IPS-20b (cell line): ENCODE data around the gene FCRL6.

Experiments used
- H3K27ac ChIP-seq: one replicate; pipeline ENCODE4 v1.5.1; 2013; ENCODE audit warnings: low read length
- H3K27me3 ChIP-seq: 2 replicates; pipeline ENCODE4 v1.6.1; 2013; ENCODE audit warnings: mild to moderate bottlenecking, low read length, inconsistent platforms; ENCODE audit not compliant: insufficient read depth
- H3K36me3 ChIP-seq: 2 replicates; pipeline ENCODE4 v1.6.1; 2013; ENCODE audit warnings: low read depth, mild to moderate bottlenecking, inconsistent platforms, low read length, moderate library complexity; ENCODE audit not compliant: insufficient read depth
- H3K4me1 ChIP-seq: 2 replicates; pipeline ENCODE4 v1.6.1; 2013; ENCODE audit warnings: mild to moderate bottlenecking, control low read depth, inconsistent platforms, low read length, moderate library complexity; ENCODE audit not compliant: insufficient read depth
- H3K4me3 ChIP-seq: 2 replicates; pipeline ENCODE4 v1.5.1; 2013; ENCODE audit warnings: mild to moderate bottlenecking, low read length, inconsistent platforms
- H3K9ac ChIP-seq: 2 replicates; pipeline ENCODE4 v1.6.1; 2013; ENCODE audit warnings: low read depth, mild to moderate bottlenecking, inconsistent platforms, low read length, moderate library complexity
- H3K9me3 ChIP-seq: 2 replicates; pipeline ENCODE4 v1.6.1; 2013; ENCODE audit warnings: mild to moderate bottlenecking, low read depth, low read length, inconsistent platforms; ENCODE audit not compliant: insufficient read depth

Gene FCRL6

DNA sequence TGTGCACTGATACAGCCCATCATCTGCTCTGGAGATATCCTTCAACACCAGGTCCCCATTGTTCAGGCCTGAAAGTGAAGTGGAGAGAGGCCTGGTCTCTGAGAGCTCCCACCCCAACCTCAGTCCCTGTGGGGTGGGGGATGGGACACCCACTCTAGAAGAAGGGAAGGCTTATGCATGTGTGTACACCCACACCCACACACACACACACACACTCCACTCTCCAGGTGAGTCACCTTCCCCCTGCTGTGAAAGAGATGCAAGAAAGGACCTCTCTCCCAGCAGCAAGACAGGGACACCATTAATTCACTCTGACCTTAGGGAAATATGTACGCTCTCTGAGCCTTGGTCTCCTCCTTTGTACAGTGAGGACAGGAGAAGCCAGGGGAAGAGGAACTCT lies 54.4 kb downstream of the FCRL6 start:
- Histone ChIP-seq H3K9me3 (no peaks in the 10 kb centered on the region), H3K36me3 (no peaks in the 10 kb centered on the region), H3K4me3 (no peak overlapping the region), H3K27ac (no peak overlapping the region), H3K27me3 (peaks cover 49% of the 10 kb centered on the region), H3K9ac (no peak overlapping the region), H3K4me1 (peaks cover 3% of the 10 kb centered on the region; the same call in 1 of the 2 replicates)

DNA sequence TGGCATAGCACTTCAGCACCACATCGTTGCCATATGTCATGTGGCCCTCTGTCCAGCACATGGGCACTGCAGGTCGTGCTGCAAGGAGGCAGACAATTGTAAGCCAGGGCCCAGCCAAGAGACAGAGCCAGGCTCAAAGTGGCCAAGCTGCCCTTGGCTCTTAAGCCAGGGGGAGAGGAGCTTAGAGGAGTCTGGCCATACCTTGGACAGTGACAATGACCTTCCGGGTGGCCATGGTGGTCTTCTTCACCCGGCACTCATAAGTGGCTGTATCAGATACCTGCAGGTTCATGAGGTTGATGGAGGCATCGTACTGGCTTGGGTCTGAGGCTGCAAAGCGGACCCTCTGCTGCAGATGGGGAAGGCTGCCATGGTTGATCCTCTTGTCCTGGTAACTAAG lies 55.7 kb downstream of the FCRL6 start:
- Histone ChIP-seq H3K27me3 (peaks cover 42% of the 10 kb centered on the region), H3K4me1 (peaks cover 3% of the 10 kb centered on the region; the same call in 1 of the 2 replicates), H3K4me3 (no peak overlapping the region), H3K9ac (no peak overlapping the region), H3K36me3 (no peaks in the 10 kb centered on the region), H3K27ac (no peak overlapping the region), H3K9me3 (no peaks in the 10 kb centered on the region)

DNA sequence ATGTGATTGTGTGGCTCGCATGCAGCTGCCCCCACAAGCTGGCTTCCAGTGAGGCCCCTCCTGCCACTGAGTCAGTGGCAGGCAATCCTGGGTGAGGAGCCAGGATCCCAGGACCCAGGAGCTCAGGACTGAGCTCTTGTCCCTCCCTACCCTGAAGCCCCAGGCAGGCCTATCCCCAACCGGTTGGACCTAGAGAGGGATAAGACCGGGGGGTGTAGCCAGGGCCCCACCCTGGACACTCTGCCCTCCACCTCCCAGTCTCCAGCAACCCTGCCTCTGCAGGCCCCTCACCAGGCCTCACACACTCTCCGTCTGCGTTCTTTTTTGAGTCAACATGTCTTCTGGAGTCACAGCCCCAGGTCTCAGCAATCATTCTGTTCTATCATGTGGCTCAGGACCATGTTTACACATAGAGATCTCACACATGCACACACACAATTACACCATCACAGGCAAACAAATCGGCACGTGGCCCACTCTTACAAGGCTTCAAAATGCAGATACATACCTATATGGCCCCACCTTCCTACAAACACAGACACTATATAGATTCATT lies 57.7 kb downstream of the FCRL6 start:
- Histone ChIP-seq H3K4me1 (no peaks in the 10 kb centered on the region), H3K4me3 (no peak overlapping the region), H3K9me3 (no peaks in the 10 kb centered on the region), H3K9ac (no peak overlapping the region), H3K27me3 (peaks cover 23% of the 10 kb centered on the region), H3K36me3 (no peaks in the 10 kb centered on the region), H3K27ac (no peak overlapping the region)

DNA sequence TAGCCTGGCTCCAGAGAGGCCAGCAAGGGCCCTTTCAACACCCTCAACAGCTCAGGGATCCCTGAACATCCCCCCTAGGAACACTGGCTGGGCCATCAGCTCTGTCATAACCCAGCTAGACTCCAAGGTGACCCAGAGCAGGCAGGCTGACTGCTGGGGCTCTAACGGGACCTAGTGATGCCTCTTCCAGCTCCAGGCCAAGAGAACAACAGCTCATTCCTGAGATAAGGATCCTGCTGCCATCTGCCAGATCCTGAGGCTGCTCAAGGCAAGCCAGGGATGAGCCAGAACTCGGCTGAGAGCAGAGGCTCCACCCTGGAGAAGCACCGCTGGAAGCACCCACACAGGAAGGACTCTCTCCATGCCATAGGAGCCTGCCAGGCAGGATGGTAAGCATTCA lies 58.3 kb downstream of the FCRL6 start:
- H3K36me3 ChIP-seq = no peaks in the 10 kb centered on the region
- H3K4me3 ChIP-seq = no peak overlapping the region
- peaks cover 17% of the 10 kb centered on the region for H3K27me3 ChIP-seq
- H3K27ac ChIP-seq = no peak overlapping the region
- no peaks in the 10 kb centered on the region for H3K4me1 ChIP-seq
- H3K9ac ChIP-seq = no peak overlapping the region
- H3K9me3 ChIP-seq = no peaks in the 10 kb centered on the region

DNA sequence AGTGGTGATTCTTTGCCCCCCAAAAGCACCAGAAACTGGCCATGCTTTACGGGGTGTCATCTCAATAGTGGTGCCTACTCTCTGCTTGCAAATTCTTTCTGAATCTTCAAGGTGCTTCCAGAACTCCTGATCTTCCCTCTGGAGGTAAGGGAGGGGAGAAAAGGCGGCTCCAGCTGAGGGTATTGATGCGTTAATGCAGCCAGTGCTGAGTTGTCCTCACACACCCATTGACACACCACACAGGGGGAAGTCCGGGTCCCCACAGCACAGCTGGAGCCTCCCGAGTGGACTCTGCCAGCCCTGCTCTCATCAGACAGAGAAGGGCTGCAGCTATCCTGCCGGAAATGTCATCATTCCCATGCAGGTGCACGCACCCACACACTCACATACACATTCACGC lies 59.1 kb downstream of the FCRL6 start:
- no peak overlapping the region for H3K4me3 ChIP-seq

DNA sequence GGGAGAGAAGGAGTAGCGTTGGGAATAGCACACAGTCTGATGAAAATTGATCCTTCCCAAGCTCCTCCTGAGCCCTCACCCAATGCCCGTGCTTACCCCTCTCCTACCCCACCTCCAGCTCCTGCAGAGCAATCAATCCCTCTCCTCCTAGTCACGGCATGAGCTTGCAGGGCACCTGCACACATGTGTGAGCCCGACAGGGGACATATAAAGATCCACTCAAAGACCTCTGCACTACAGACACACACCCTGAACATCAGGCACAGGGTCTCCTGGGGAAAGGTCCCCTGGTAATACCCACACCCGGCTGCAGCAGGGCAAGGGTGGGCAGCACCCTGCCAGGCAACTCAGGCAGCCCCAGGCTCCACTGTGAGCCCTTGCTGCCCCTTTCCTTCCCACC lies 59.9 kb downstream of the FCRL6 start:
- H3K27me3 ChIP-seq = peaks cover 1% of the 10 kb centered on the region; the same call in 1 of the 2 replicates
- no peak overlapping the region for H3K9ac ChIP-seq
- no peaks in the 10 kb centered on the region for H3K4me1 ChIP-seq
- H3K36me3 ChIP-seq = no peaks in the 10 kb centered on the region
- H3K27ac ChIP-seq = no peak overlapping the region
- no peaks in the 10 kb centered on the region for H3K9me3 ChIP-seq
- no peak overlapping the region for H3K4me3 ChIP-seq

More for the DNA sequence above, 59.1 kb downstream of the FCRL6 start:
- H3K4me1 ChIP-seq = no peaks in the 10 kb centered on the region
- no peak overlapping the region for H3K9ac ChIP-seq
- no peaks in the 10 kb centered on the region for H3K9me3 ChIP-seq
- H3K36me3 ChIP-seq = no peaks in the 10 kb centered on the region
- H3K27ac ChIP-seq = no peak overlapping the region
- peaks cover 9% of the 10 kb centered on the region for H3K27me3 ChIP-seq

DNA sequence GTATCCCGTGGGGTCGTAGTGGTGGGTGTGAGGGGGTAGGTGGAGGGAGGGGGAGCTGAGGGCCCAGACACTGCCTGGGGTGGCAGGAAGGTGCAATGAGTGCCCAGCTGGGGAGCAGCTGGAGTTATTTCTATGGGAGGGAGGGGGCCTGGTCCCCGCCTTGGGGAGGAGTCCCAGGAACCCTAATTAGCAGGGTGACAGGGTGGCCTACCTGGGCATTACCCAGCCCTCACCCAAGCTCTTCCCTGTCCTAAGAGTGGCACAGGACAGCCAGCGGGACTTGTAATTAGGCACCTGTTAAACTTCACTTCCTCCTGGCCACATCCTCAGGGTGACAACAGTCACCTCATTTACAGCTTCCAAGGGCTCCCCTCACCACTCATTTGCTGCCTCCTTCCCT lies 60.4 kb downstream of the FCRL6 start, which contains the start of gene VSIG8:
TSS of gene VSIG8 (minus strand) at position 101 of the 400 bp plus-strand sequence. CDS start 136 bp downstream, outside the sequence.
- Histone ChIP-seq H3K4me1 (no peaks in the 10 kb centered on the region), H3K4me3 (no peak within 1 kb of the TSS), H3K9me3 (no peaks in the 10 kb centered on the region), H3K36me3 (no peaks in the 10 kb centered on the region), H3K9ac (no peak within 1 kb of the TSS), H3K27me3 (no peaks in the 10 kb centered on the region; the same call in 1 of the 2 replicates), H3K27ac (no peak within 1 kb of the TSS)

DNA sequence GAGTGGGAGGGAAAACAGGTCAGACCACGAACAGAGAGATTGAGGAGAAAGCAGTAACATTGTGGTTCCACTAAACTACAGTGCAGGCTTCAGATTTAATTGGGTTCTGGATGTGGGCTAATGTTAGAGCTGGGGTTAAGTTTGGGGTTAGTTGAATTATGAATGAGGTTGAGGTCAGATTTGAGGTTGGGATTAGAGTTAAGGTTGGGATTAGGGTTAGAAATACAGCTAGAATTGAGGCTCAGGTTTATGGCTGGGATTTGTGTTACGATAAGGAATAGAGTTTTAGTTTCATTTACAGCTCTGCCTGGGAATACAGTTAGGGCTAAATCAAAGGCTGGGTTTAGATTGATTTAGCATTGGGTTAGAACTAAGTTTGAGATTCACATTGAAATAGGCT lies 62.1 kb downstream of the FCRL6 start:
- no peak overlapping the region for H3K9ac ChIP-seq
- no peaks in the 10 kb centered on the region for H3K4me1 ChIP-seq
- no peaks in the 10 kb centered on the region for H3K9me3 ChIP-seq
- no peak overlapping the region for H3K4me3 ChIP-seq
- no peaks in the 10 kb centered on the region; the same call in 1 of the 2 replicates for H3K27me3 ChIP-seq
- H3K27ac ChIP-seq = no peak overlapping the region
- no peaks in the 10 kb centered on the region for H3K36me3 ChIP-seq
